NT2/D1 (cell line): ENCODE data around the gene OSBPL7.

Source experiments
- SUZ12 ChIP-seq: IDR thresholded peaks from 2 replicates; pipeline ENCODE4 v1.6.1; 2011; ENCODE audit not compliant: insufficient read length, insufficient read depth; ENCODE audit errors: extremely low read depth
- ZNF274 ChIP-seq: IDR thresholded peaks from 2 replicates; pipeline ENCODE4 v1.6.1; 2011; ENCODE audit warnings: mild to moderate bottlenecking, low read depth, low read length

- no peak for TF ChIP-seq ZNF274
- no peak for TF ChIP-seq SUZ12
These were observed 23.8 kb downstream of the OSBPL7 start for GRCh38 chr17:47797797-47798196.
